OCI-M1 (cell line): ENCODE results near the gene KCNH1.
A peak's percentile ranks its signal among the peaks of the same experiment; 100 is the strongest.
"Not testable (repeated sequence)": the region's sequence is repeated elsewhere in the genome, so short reads cannot be mapped to it uniquely, and the experiment has no call there.

Experiments used
- DNase-seq: peaks from one replicate; lab custom pipeline; 2025; lab: John Stamatoyannopoulos, UW

The KCNH1 gene

GRCh38 chr1:211009944-211010343, 124.0 kb downstream of the KCNH1 start:
- DNase-seq: no peak

GRCh38 chr1:211007830-211008229, 126.1 kb downstream of the KCNH1 start:
- DNase-seq: no peak

GRCh38 chr1:210995931-210996330, 138.0 kb downstream of the KCNH1 start:
- not testable (repeated sequence) for DNase-seq

- DNase-seq: no peak
Measured at GRCh38 chr1:210992837-210993236, 141.1 kb downstream of the KCNH1 start.

GRCh38 chr1:210989905-210990304, 144.0 kb downstream of the KCNH1 start:
- DNase-seq: no peak

- no peak for DNase-seq
Measured at GRCh38 chr1:210981490-210981889, 152.5 kb downstream of the KCNH1 start.

- no peak for DNase-seq
Measured at GRCh38 chr1:210980082-210980481, 153.9 kb downstream of the KCNH1 start.

GRCh38 chr1:210978974-210979354, 155.0 kb downstream of the KCNH1 start:
- DNase-seq: no peak

- no peak for DNase-seq
Measured at GRCh38 chr1:210978316-210978973, 155.5 kb downstream of the KCNH1 start.

GRCh38 chr1:210951279-210951678, 182.7 kb downstream of the KCNH1 start:
- DNase-seq: no peak

GRCh38 chr1:210949940-210950546, 183.9 kb downstream of the KCNH1 start:
- DNase-seq: peak; percentile 37

GRCh38 chr1:210949489-210949888, 184.5 kb downstream of the KCNH1 start:
- no peak for DNase-seq

- DNase-seq: no peak
Measured at GRCh38 chr1:210949039-210949438, 184.9 kb downstream of the KCNH1 start.

GRCh38 chr1:210944252-210944651, 189.7 kb downstream of the KCNH1 start:
- DNase-seq: no peak

GRCh38 chr1:210942513-210942912, 191.4 kb downstream of the KCNH1 start:
- DNase-seq: no peak

GRCh38 chr1:210940081-210940617, 193.8 kb downstream of the KCNH1 start:
- DNase-seq: no peak

GRCh38 chr1:210938416-210938925, 195.5 kb downstream of the KCNH1 start:
- no peak for DNase-seq

- DNase-seq: no peak
Measured at GRCh38 chr1:210937846-210938245, 196.1 kb downstream of the KCNH1 start.

- no peak for DNase-seq
Measured at GRCh38 chr1:210935905-210936304, 198.0 kb downstream of the KCNH1 start.

GRCh38 chr1:210932104-210932503, 201.8 kb downstream of the KCNH1 start:
- no peak for DNase-seq

- no peak for DNase-seq
Measured at GRCh38 chr1:210922666-210923065, 211.3 kb downstream of the KCNH1 start.

- peak; percentile 7 for DNase-seq
Measured at GRCh38 chr1:210920716-210921694, 212.9 kb downstream of the KCNH1 start.
